ENCODE results near the gene PTTG2. TPM values are rescaled to one million over a fixed set of nuclear protein-coding genes. Genes with fewer than 3 reads are reported as not detected.

PTTG2 gene
- total RNA-seq (not detected in 2 replicates), polyA plus RNA-seq (not detected in 2 replicates)

GRCh38 chr4:37960098-37960497 lies at the start of gene PTTG2:
TSS of gene PTTG2 (plus strand) at chr4:37960398. CDS start at chr4:37960435, 37 bp downstream.
- H3K27me3 ChIP-seq: no peaks in the 10 kb centered on the region
- H3K9me2 ChIP-seq (replicated peaks; ENCODE audit: insufficient read depth): no peaks in the 10 kb centered on the region
- no peak within 1 kb of the TSS for H3K27ac ChIP-seq
- H3K4me2 ChIP-seq: no peak within 1 kb of the TSS
- H4K20me1 ChIP-seq (ENCODE audit: insufficient read depth, poor library complexity, severe bottlenecking): no peaks in the 10 kb centered on the region
- no peak within 1 kb of the TSS for H2AFZ ChIP-seq
- no peaks in the 10 kb centered on the region for H3K4me1 ChIP-seq (ENCODE audit: insufficient read depth)
- H3K4me3 ChIP-seq: no peak within 1 kb of the TSS
- H3K79me2 ChIP-seq: no peaks in the 10 kb centered on the region
- DNase-seq (ENCODE audit: low spot score): no peak
- no peaks in the 10 kb centered on the region for H3K9me3 ChIP-seq (ENCODE audit: low read depth)
- TF ChIP-seq EZH2phosphoT487 (IDR thresholded peaks at IDR 0.05; ENCODE audit: low read depth, severe bottlenecking, unreplicated experiment): no peak
- no peak for TF ChIP-seq EZH2 (IDR thresholded peaks at IDR 0.05; ENCODE audit: borderline replicate concordance)
- WGBS (ENCODE audit: low lambda C conversion rate, missing lambda C conversion rate): 95% methylated on average over 5 of the region's 5 CpGs
- no peaks in the 10 kb centered on the region for H3K36me3 ChIP-seq (replicated peaks; ENCODE audit: insufficient read depth, low read depth)

- TF ChIP-seq EZH2phosphoT487 (IDR thresholded peaks at IDR 0.05; ENCODE audit: low read depth, severe bottlenecking, unreplicated experiment) (no peak), EZH2 (IDR thresholded peaks at IDR 0.05; ENCODE audit: borderline replicate concordance) (no peak), CTCF (IDR thresholded peaks at IDR 0.05; ENCODE audit: poor library complexity) (no peak)
- Histone ChIP-seq H3K4me1 (ENCODE audit: insufficient read depth) (no peaks in the 10 kb centered on the region), H3K4me3 (no peak overlapping the region), H3K9me2 (replicated peaks; ENCODE audit: insufficient read depth) (no peaks in the 10 kb centered on the region), H3K27ac (no peak overlapping the region), H3K27me3 (no peaks in the 10 kb centered on the region), H3K79me2 (no peaks in the 10 kb centered on the region), H2AFZ (no peak overlapping the region), H4K20me1 (ENCODE audit: insufficient read depth, poor library complexity, severe bottlenecking) (no peaks in the 10 kb centered on the region), H3K9me3 (ENCODE audit: low read depth) (no peaks in the 10 kb centered on the region), H3K36me3 (replicated peaks; ENCODE audit: insufficient read depth, low read depth) (no peaks in the 10 kb centered on the region), H3K4me2 (no peak overlapping the region)
- WGBS (ENCODE audit: low lambda C conversion rate, missing lambda C conversion rate): 85% methylated on average over 3 of the region's 3 CpGs
- DNase-seq (ENCODE audit: low spot score): no peak
Observed at GRCh38 chr4:37914539-37914938, 45.7 kb upstream of the PTTG2 start.

- no peak overlapping the region for H3K4me3 ChIP-seq
- no peak overlapping the region for H3K27ac ChIP-seq
- no peaks in the 10 kb centered on the region for H4K20me1 ChIP-seq (ENCODE audit: insufficient read depth, poor library complexity, severe bottlenecking)
- H3K9me2 ChIP-seq (replicated peaks; ENCODE audit: insufficient read depth): no peaks in the 10 kb centered on the region
- H3K4me1 ChIP-seq (ENCODE audit: insufficient read depth): no peaks in the 10 kb centered on the region
- DNase-seq (ENCODE audit: low spot score): no peak
- no peaks in the 10 kb centered on the region for H3K36me3 ChIP-seq (replicated peaks; ENCODE audit: insufficient read depth, low read depth)
- H3K4me2 ChIP-seq: no peak overlapping the region
- H2AFZ ChIP-seq: no peak overlapping the region
- H3K79me2 ChIP-seq: no peaks in the 10 kb centered on the region
- no peaks in the 10 kb centered on the region for H3K27me3 ChIP-seq
- H3K9me3 ChIP-seq (ENCODE audit: low read depth): no peaks in the 10 kb centered on the region
- TF ChIP-seq EZH2 (IDR thresholded peaks at IDR 0.05; ENCODE audit: borderline replicate concordance): no peak
- no peak for TF ChIP-seq EZH2phosphoT487 (IDR thresholded peaks at IDR 0.05; ENCODE audit: low read depth, severe bottlenecking, unreplicated experiment)
- TF ChIP-seq CTCF (IDR thresholded peaks at IDR 0.05; ENCODE audit: poor library complexity): no peak
- 97% methylated on average over 7 of the region's 7 CpGs for WGBS (ENCODE audit: low lambda C conversion rate, missing lambda C conversion rate)
Observed at GRCh38 chr4:37917388-37917787, 42.8 kb upstream of the PTTG2 start.

GRCh38 chr4:37918653-37919052 lies 41.5 kb upstream of the PTTG2 start:
- Histone ChIP-seq H3K36me3 (replicated peaks; ENCODE audit: insufficient read depth, low read depth) (no peaks in the 10 kb centered on the region), H3K9me2 (replicated peaks; ENCODE audit: insufficient read depth) (no peaks in the 10 kb centered on the region), H3K4me1 (ENCODE audit: insufficient read depth) (no peaks in the 10 kb centered on the region), H3K4me3 (no peak overlapping the region), H4K20me1 (ENCODE audit: insufficient read depth, poor library complexity, severe bottlenecking) (no peaks in the 10 kb centered on the region), H3K27ac (no peak overlapping the region), H2AFZ (no peak overlapping the region), H3K79me2 (no peaks in the 10 kb centered on the region), H3K9me3 (ENCODE audit: low read depth) (no peaks in the 10 kb centered on the region), H3K27me3 (no peaks in the 10 kb centered on the region), H3K4me2 (no peak overlapping the region)
- TF ChIP-seq EZH2 (IDR thresholded peaks at IDR 0.05; ENCODE audit: borderline replicate concordance) (no peak), CTCF (IDR thresholded peaks at IDR 0.05; ENCODE audit: poor library complexity) (no peak), EZH2phosphoT487 (IDR thresholded peaks at IDR 0.05; ENCODE audit: low read depth, severe bottlenecking, unreplicated experiment) (no peak)
- DNase-seq (ENCODE audit: low spot score): no peak
- WGBS (ENCODE audit: low lambda C conversion rate, missing lambda C conversion rate): 90% methylated on average over 3 of the region's 3 CpGs
